Right atrium auricular region (tissue), 2 donors: ENCODE results near the gene TTI1. TPM values are rescaled to one million over a fixed set of nuclear protein-coding genes. Genes with fewer than 3 reads are reported as not detected.

Experiments
- DNase-seq: peaks from one replicate; pipeline ENCODE4 v3.0.0-alpha.2; 2019; ENCODE audit warnings: low spot score
- H3K27ac ChIP-seq, 2 donors: fragments of 200-600 bp; sonication (generic); 1 replicate in 1 of 2; 2 replicates in 1 of 2; pipeline ENCODE4 v1.5.1; 2016 to 2019
- H3K27me3 ChIP-seq, 2 donors: fragments of 200-600 bp; sonication (generic); one replicate each; pipeline versions ENCODE4 v1.5.1 to v1.6.0; 2017 to 2019
- H3K36me3 ChIP-seq: fragments of 200-600 bp; sonication (generic); one replicate; pipeline ENCODE4 v1.5.1; 2016
- H3K4me1 ChIP-seq, 2 donors: fragments of 200-600 bp; sonication (generic); one replicate each; pipeline versions ENCODE4 v1.5.1 to v1.6.0; 2017 to 2019
- H3K4me3 ChIP-seq, 2 donors: fragments of 200-600 bp; sonication (generic); 1 replicate in 1 of 2; 2 replicates in 1 of 2; pipeline ENCODE4 v1.5.1; 2017 to 2019; ENCODE audit warnings: mild to moderate bottlenecking in 1 of 2, moderate library complexity in 1 of 2
- H3K9me3 ChIP-seq, 2 donors: fragments of 200-600 bp; sonication (generic); one replicate each; pipeline ENCODE4 v1.5.1; 2019
- total RNA-seq, 2 donors: library from RNA; depleted of rRNA; stranded (reverse); fragments of >200 nt; gene quantifications; one replicate each; pipeline ENCODE4 v1.1.0, GENCODE V29; 2016
- TF ChIP-seq, protein P1 (sequence below), 2 donors: fragments of 200-600 bp; sonication (generic); IDR thresholded peaks; one replicate each; pipeline ENCODE4 v1.5.1; 2019; ENCODE audit warnings: antibody characterized with exemption in 2 of 2

TTI1 gene
- 10 to 100 TPM; 10.8 to 11.5 TPM for total RNA-seq

DNA sequence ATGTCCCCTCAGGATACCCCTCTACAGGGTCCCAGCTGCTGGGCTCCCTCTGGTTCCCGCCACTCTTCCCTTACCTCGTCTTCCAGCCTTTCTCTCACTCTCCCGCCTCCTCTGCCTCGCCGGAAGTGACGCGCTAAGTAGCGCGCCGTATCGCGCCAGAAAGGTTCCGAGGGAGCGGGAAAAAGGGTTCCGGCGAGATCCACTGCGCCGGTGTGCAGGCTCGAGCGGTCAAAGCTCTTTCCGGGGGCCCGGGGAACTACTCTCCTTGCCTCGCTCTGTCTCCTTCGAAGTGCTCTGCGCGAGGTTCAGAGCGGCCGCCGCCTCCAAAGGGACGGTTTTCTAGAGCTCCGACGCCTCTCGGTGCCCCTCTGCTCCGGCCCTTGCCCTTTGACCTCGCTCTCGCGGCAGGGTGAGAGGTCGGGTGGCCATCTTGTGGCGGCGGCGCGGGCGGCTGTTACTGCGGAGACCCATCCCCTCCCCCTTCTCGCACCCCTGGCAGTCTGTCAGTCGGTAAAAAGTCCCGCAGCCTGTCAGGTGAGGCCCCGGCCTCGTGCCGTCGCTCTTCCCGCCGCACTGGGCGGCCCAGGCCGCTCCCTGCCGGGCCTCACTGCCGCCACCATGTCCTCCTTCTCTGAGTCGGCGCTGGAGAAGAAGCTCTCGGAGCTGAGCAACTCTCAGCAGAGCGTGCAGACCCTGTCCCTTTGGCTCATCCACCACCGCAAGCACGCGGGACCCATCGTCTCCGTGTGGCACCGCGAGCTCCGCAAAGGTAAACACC lies at the start of gene TTI1, which contains the start of gene RPRD1B:
TTI1 (minus strand) TSS at position 127 of the 778 bp plus-strand sequence. CDS start 19,640 bp downstream, outside the sequence.
RPRD1B (plus strand) TSS at position 417 of the 778 bp plus-strand sequence; CDS start at position 619, 202 bp downstream.
- H3K27ac ChIP-seq: peak within 1 kb of the TSS; percentile 93 to 94
- peak within 1 kb of the TSS; percentile 81 to 82 for H3K4me3 ChIP-seq
- no peaks in the 10 kb centered on the region for H3K9me3 ChIP-seq
- H3K27me3 ChIP-seq: no peaks in the 10 kb centered on the region
- H3K4me1 ChIP-seq: peaks cover 0 to 41% of the 10 kb centered on the region in 2 donors
- H3K36me3 ChIP-seq: no peaks in the 10 kb centered on the region
- peak; percentile 92 for DNase-seq
- TF ChIP-seq, protein P1, sequence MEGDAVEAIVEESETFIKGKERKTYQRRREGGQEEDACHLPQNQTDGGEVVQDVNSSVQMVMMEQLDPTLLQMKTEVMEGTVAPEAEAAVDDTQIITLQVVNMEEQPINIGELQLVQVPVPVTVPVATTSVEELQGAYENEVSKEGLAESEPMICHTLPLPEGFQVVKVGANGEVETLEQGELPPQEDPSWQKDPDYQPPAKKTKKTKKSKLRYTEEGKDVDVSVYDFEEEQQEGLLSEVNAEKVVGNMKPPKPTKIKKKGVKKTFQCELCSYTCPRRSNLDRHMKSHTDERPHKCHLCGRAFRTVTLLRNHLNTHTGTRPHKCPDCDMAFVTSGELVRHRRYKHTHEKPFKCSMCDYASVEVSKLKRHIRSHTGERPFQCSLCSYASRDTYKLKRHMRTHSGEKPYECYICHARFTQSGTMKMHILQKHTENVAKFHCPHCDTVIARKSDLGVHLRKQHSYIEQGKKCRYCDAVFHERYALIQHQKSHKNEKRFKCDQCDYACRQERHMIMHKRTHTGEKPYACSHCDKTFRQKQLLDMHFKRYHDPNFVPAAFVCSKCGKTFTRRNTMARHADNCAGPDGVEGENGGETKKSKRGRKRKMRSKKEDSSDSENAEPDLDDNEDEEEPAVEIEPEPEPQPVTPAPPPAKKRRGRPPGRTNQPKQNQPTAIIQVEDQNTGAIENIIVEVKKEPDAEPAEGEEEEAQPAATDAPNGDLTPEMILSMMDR (IDR thresholded peaks at IDR 0.05): no peak

DNA sequence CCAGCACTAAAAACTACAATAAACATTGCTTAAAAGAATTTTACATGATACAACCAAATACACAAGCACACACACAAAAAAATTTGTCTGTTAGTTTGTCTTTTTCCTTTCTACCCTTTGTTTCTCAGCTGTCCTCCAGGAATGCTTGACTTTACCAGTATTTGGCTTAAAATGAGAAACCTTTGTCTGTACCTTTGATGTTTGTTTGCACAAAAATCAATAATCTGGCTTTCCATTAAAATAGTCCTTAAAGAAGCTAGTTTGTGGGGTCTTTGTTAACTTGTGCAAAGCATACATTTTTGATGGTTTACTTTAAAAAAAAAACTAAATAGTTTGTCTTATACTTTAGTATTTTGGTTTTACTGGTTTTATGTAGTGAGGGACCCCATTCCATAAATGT lies 49.6 kb upstream of the TTI1 start:
- no peak overlapping the region for H3K4me3 ChIP-seq
- peaks cover 14% of the 10 kb centered on the region for H3K36me3 ChIP-seq
- H3K27me3 ChIP-seq: no peaks in the 10 kb centered on the region
- TF ChIP-seq, protein P1 (IDR thresholded peaks at IDR 0.05): no peak
- H3K9me3 ChIP-seq: no peaks in the 10 kb centered on the region
- peaks cover 0 to 35% of the 10 kb centered on the region in 2 donors for H3K4me1 ChIP-seq
- peak overlapping the region; percentile 84 for H3K27ac ChIP-seq
- DNase-seq: no peak

DNA sequence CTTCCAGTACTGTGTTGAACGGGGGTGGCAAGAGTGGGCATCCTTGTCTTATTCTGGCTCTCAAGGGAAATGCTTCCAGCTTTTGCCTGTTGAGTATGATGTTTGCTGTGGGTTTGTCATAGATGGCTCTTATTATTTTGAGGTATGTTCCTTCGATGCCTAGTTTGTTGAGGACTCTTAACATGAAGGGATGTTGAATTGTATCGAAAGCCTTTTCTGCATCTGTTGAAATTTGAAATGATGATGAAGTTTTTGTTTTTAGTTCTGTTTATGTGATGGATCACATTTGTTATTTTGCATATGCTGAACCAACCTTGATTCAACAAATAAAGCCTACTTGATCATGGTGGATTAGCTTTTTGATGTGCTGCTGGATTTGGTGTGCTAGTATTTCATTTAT lies 48.3 kb upstream of the TTI1 start:
- H3K27me3 ChIP-seq: no peaks in the 10 kb centered on the region
- peaks cover 0 to 37% of the 10 kb centered on the region in 2 donors for H3K4me1 ChIP-seq
- no peak overlapping the region for H3K4me3 ChIP-seq
- no peaks in the 10 kb centered on the region for H3K9me3 ChIP-seq
- no peak for DNase-seq
- H3K36me3 ChIP-seq: peaks cover 23% of the 10 kb centered on the region
- peak overlapping the region in 1 of 2 donors; percentile 84 for H3K27ac ChIP-seq
- TF ChIP-seq, protein P1 (IDR thresholded peaks at IDR 0.05): no peak

DNA sequence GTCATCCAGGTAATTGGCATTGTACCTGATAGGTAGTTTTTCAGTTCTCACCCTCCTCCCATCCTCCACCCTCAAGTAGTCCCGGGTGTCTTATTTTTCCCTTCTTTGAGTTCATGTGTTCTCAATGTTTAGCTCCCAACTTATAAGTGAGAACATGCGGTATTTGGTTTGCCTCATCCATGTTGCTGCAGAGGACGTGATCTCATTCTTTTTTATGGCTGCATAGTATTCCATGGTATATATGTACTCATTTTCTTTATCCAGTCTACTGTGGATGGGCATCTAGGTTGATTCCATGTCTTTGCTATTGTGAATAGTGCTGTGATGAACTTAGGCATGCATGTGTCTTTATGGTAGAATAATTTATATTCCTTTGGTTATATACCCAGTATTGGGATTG lies 46.1 kb upstream of the TTI1 start:
- Histone ChIP-seq H3K36me3 (peaks cover 23% of the 10 kb centered on the region), H3K27me3 (no peaks in the 10 kb centered on the region), H3K4me3 (no peak overlapping the region), H3K4me1 (peaks cover 0 to 49% of the 10 kb centered on the region in 2 donors), H3K9me3 (no peaks in the 10 kb centered on the region), H3K27ac (peak overlapping the region in 1 of 2 donors; percentile 90)
- TF ChIP-seq, protein P1 (IDR thresholded peaks at IDR 0.05): no peak
- no peak for DNase-seq

DNA sequence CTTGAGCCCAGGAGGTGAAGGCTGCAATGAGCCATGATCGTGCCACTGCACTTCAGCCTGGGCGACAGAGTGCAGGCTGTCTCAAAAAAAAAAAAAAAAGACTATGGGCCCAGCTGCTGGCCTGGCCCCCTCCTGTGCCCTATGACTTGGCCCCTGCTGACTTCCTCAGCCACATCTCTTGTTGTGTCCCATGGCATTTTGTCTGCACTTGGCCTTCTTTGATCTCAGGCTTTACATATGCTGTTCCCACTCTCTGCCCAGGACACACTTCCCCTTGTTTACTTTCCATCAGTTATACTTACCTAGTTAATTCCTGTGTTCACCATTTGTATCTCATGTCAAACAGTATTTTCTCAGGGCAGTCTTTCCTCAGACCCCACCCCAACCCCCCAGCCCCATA lies 44.8 kb upstream of the TTI1 start:
- Histone ChIP-seq H3K27me3 (no peaks in the 10 kb centered on the region), H3K4me1 (peaks cover 0 to 49% of the 10 kb centered on the region in 2 donors), H3K27ac (peak overlapping the region; percentile 44 to 90), H3K4me3 (no peak overlapping the region), H3K9me3 (no peaks in the 10 kb centered on the region), H3K36me3 (peaks cover 23% of the 10 kb centered on the region)
- TF ChIP-seq, protein P1 (IDR thresholded peaks at IDR 0.05): no peak
- DNase-seq: no peak
